HUES6 (cell line): ENCODE measurements around the gene SND1.

Source experiments
- H3K27ac ChIP-seq: 2 replicates; pipeline ENCODE4 v1.7.0; 2013; ENCODE audit warnings: low read depth, mild to moderate bottlenecking, low read length, inconsistent platforms
- H3K27me3 ChIP-seq: 2 replicates; pipeline ENCODE4 v1.6.1; 2013; ENCODE audit warnings: low read length; ENCODE audit not compliant: control insufficient read depth, insufficient read depth
- H3K36me3 ChIP-seq: 2 replicates; pipeline ENCODE4 v1.6.1; 2013; ENCODE audit warnings: low read length; ENCODE audit not compliant: control insufficient read depth, insufficient read depth
- H3K4me1 ChIP-seq: 2 replicates; pipeline ENCODE4 v1.6.1; 2013; ENCODE audit warnings: low read length; ENCODE audit not compliant: control insufficient read depth, insufficient read depth
- H3K4me3 ChIP-seq: 2 replicates; pipeline ENCODE4 v1.5.1; 2013; ENCODE audit warnings: low read depth, low read length
- H3K9ac ChIP-seq: one replicate; pipeline ENCODE4 v1.6.1; 2013; ENCODE audit warnings: mild to moderate bottlenecking, low read length
- H3K9me3 ChIP-seq: 2 replicates; pipeline ENCODE4 v1.6.1; 2013; ENCODE audit warnings: low read depth, low read length; ENCODE audit not compliant: control insufficient read depth, insufficient read depth

Gene SND1

DNA sequence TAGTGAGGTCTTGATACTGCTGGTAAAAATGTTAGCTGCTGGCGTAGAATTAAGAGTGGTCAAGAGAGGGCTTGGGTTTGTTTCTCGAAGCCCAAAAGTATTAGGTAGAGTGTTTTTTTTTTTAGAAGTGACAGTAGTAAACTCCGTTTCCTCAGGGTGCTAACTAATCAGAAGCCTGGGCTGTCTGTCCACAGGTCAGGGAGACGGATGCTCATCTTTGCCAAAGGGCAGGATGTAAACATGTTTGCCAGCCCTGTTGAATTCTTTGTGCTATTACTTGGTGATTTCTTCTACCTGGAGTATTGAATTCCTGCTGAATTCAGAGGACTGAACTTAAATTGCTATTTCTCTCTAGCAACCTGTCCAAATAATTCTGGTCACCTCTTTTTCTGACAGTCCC, 117.1 kb downstream of the SND1 start:
- H3K27me3 ChIP-seq = no peaks in the 10 kb centered on the region
- H3K36me3 ChIP-seq = peaks cover 9% of the 10 kb centered on the region; the same call in 1 of the 2 replicates
- peaks cover 24% of the 10 kb centered on the region for H3K4me1 ChIP-seq
- H3K4me3 ChIP-seq = no peak overlapping the region
- no peaks in the 10 kb centered on the region for H3K9me3 ChIP-seq
- H3K9ac ChIP-seq = no peak overlapping the region
- no peak overlapping the region for H3K27ac ChIP-seq

DNA sequence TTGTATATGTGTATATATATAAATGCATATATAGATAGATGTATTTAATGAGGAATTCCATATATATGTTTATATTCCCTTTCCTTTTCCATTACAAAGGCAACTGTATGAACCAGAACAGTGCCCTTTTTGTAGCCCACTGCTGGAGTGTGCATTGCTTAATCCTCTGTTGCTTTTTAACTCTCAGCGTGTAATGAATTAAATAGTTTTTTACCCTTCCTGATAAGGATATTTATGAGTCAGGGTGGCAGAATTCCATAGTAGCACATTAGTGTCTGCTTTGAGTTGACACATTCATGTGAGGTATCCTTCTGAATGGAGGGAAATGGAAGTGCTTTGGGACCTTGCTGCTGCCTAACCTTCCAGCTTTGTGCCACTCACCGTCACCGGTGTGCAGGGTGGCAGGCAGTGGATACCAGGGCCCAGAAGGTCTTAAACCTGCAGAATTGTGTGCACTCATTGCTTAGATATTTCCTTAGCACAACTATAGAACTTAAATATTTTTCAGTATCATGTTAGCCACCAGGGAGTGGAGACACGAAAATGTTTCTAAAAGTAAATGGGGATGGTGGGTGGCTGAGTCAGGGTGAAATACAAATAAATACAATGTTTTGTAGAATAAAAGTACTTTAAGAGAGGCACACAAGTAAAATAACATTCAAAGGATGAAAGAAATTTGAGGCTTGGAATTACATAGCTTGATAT, 117.9 kb downstream of the SND1 start:
- H3K27me3 ChIP-seq = no peaks in the 10 kb centered on the region
- H3K4me1 ChIP-seq = peaks cover 24% of the 10 kb centered on the region
- H3K9ac ChIP-seq = no peak overlapping the region
- H3K9me3 ChIP-seq = no peaks in the 10 kb centered on the region
- peaks cover 9% of the 10 kb centered on the region; the same call in 1 of the 2 replicates for H3K36me3 ChIP-seq
- H3K4me3 ChIP-seq = no peak overlapping the region
- no peak overlapping the region for H3K27ac ChIP-seq

DNA sequence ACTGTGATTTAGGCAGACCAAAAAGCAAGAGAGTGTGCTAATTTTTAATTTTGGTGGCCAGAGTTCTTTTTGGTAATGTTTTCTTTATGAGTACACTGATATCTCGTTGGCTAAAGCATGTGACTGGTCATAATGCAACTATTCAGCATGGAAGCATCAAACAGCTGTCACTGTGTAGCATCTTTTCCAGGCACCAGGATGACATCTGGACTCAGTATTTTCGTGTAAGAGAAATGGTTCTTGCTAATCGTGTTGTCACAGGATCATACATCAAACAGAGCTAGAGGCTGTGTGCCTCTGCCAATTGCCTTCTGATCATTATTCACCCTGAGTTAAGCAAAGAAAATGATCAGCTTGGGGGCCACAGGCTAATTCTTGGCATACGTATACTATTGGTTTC, 118.9 kb downstream of the SND1 start:
- Histone ChIP-seq H3K27me3 (no peaks in the 10 kb centered on the region), H3K9ac (no peak overlapping the region), H3K4me1 (peaks cover 24% of the 10 kb centered on the region), H3K36me3 (peaks cover 8% of the 10 kb centered on the region; the same call in 1 of the 2 replicates), H3K9me3 (no peaks in the 10 kb centered on the region), H3K4me3 (no peak overlapping the region), H3K27ac (no peak overlapping the region)

DNA sequence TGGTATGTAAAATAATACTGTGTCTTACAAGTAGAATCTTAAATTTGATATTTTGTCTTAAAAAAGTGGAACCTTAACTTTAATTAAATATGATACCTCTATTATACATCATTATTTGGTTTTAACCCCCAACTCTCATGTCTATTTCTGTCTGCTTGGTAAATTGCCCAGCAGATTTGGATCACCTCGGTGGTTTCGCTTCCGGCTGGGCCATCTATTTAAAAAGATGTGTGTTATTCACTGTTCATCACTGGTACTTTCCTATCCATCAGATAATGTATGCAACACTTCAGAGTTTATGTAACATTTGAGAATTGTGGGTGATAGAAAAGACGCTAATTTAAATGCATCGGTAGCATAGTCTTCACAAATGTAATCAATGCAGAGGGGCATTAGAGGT, 119.7 kb downstream of the SND1 start:
- Histone ChIP-seq H3K27me3 (no peaks in the 10 kb centered on the region), H3K4me3 (no peak overlapping the region), H3K36me3 (0 out of 2 replicates have a peak, but pooled peaks cover 4% of the 10 kb centered on the region), H3K9ac (no peak overlapping the region), H3K9me3 (no peaks in the 10 kb centered on the region), H3K27ac (no peak overlapping the region), H3K4me1 (peaks cover 24% of the 10 kb centered on the region)

DNA sequence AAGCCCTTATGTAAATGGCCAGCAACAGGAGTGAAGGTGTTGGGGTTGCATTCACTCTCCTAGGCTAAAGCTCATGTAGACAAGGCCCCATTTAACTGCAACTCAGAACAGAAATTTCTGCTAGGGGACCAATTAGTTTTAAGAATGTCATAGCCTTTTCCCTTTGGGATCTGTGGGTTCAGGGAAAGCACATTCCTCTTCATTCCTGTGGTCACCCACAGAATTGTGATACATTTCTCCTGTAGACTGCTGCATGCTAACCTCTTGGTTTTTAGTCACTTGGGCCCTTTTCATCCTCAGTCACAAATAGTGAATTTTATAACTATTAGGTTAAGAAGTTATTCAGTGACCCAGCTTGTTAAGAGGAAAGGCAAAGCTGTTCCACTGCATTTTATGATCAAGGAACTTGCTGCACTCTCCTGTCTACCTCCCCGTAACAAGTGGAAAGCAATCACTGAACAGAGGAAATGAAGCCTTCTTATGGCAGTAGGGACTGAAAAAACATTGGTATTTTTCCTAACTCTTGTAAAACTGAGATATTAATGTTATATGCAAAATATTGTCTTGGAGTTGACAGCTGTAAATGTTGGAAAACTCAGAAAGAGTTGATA, 124.9 kb downstream of the SND1 start:
- Histone ChIP-seq H3K4me3 (no peak overlapping the region), H3K27ac (no peak overlapping the region), H3K27me3 (no peaks in the 10 kb centered on the region), H3K9ac (no peak overlapping the region), H3K36me3 (0 out of 2 replicates have a peak, but pooled peaks cover 4% of the 10 kb centered on the region), H3K9me3 (no peaks in the 10 kb centered on the region), H3K4me1 (peaks cover 12% of the 10 kb centered on the region)

DNA sequence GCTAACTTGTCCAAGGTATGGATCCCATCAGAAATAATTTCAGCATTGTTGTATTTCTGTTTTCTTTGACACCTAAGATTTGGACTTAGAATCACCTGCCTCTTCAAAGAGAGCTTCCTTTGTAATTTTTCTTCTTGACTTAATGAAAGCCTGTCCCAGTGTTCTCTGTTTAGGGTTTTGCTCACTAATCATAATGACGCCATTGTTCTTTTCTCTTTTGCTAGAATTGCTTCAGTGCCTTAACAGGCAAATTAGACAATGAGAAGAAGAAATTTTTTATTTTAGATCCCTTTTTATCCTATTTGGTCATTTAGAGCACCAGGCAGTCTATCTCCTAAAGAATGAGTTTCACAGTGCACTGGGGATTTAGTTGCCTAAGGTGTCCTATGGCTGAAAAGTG, 128.5 kb downstream of the SND1 start:
- Histone ChIP-seq H3K4me1 (peaks cover 25% of the 10 kb centered on the region), H3K36me3 (peaks cover 5% of the 10 kb centered on the region; the same call in 1 of the 2 replicates), H3K9ac (no peak overlapping the region)

DNA sequence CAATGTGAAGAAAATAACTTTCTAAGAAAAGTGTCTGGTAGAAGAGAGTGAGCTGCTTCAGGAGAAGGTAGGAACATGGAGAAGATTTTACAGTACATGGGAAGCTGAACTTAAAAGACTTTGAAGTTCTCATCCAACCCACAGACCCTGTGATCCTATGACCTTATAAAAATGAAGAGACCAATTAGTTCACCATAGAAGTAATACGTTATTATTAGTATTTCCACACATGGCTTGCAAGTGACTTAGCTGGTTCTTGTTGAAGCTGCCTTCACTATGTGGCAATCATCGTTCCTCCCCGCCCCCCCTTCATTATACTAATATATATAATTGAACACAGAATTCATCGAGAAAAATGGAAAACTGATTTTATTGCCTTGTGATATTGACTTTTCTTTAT, 129.1 kb downstream of the SND1 start:
- Histone ChIP-seq H3K27ac (no peak overlapping the region), H3K4me1 (peaks cover 25% of the 10 kb centered on the region), H3K27me3 (no peaks in the 10 kb centered on the region)

More for the DNA sequence above, 128.5 kb downstream of the SND1 start:
- no peak overlapping the region for H3K4me3 ChIP-seq
- H3K27me3 ChIP-seq = no peaks in the 10 kb centered on the region
- H3K9me3 ChIP-seq = no peaks in the 10 kb centered on the region
- H3K27ac ChIP-seq = no peak overlapping the region

DNA sequence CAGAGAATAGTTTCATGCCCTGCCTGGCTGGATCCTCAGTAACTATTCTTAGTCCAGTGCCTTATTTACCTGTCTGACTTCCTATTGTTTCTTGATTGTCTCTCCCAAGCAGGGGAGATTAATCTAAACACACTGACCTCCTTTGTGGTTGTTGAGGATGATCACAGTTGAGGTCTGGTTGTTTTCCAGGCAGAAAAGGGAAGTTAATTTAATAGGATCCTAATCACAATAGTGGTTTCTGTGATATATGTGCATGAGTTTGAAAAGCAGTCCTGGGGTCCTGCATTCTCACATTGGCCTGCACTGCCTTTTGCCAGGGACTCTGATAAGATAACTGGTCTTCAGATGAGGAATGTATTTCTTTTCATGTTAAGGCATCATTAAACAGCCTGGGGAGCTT, 130.1 kb downstream of the SND1 start:
- Histone ChIP-seq H3K9me3 (no peaks in the 10 kb centered on the region), H3K27me3 (no peaks in the 10 kb centered on the region), H3K4me1 (peaks cover 25% of the 10 kb centered on the region), H3K9ac (no peak overlapping the region), H3K36me3 (peaks cover 5% of the 10 kb centered on the region; the same call in 1 of the 2 replicates), H3K4me3 (no peak overlapping the region), H3K27ac (no peak overlapping the region)

More for the DNA sequence above, 129.1 kb downstream of the SND1 start:
- peaks cover 5% of the 10 kb centered on the region; the same call in 1 of the 2 replicates for H3K36me3 ChIP-seq
- H3K4me3 ChIP-seq = no peak overlapping the region
- no peaks in the 10 kb centered on the region for H3K9me3 ChIP-seq
- no peak overlapping the region for H3K9ac ChIP-seq

DNA sequence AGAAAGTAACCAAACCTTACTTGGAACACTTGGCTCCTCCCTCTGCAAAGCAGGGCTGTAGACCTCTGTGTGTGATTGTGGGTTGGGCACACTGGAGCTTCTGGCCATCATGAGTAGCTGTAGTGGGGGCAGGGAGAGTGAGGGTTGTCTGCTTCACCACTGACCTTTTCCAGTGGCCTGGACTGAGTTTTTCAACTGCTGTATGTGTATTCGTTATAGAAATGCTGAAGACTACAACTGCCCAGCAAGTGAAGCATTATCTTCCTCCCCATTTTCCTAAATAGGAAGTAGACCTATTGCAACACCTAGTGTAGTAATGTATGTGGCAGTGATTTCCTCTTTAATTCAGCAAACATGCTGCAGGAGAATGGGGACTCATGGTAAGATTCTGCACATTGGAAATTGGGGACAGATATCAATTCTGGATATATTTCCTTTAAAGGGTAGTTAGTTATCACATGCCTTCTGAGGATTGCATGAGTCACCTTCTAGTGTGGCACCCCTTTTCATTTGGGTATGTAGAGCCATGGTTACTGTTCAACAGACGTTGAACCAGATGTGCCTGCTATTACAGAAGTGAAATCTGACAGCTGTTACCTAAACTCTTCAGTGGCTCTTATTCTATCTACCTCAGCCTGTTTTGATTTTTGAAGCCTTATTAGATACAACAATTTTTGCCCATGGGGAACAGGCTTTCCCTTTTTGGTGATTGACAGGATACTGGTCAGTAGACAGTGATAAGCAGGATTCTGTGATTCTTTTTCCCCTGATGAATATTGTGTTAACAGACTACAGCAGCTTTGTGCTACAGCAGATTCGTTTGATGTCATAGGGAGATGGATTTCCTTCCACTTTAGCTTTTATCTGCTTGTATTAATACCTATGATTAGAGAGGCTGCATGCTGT, 130.9 kb downstream of the SND1 start:
- Histone ChIP-seq H3K4me3 (no peak overlapping the region), H3K27me3 (no peaks in the 10 kb centered on the region), H3K36me3 (peaks cover 5% of the 10 kb centered on the region; the same call in 1 of the 2 replicates), H3K27ac (no peak overlapping the region), H3K9ac (no peak overlapping the region), H3K9me3 (no peaks in the 10 kb centered on the region), H3K4me1 (peaks cover 29% of the 10 kb centered on the region)

DNA sequence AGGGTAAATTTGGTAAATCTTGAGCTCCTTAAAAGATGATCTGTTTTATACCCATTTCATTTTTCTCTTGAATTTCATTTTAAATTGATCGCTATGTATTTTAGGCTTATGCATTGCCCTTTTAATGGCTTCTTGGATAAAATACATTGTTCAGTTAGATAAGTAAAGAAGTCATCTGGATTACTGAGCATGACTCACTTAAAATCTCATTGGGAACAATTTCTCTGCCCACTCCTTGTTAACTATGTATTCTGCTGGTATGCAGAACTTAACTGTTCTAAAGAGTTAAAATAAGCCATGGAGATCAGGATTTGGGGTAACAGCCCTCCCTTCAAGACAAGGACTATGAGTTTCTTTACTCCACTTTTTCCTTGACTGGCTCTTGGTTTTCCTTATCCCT, 134.2 kb downstream of the SND1 start:
- Histone ChIP-seq H3K4me1 (peaks cover 22% of the 10 kb centered on the region), H3K36me3 (peaks cover 5% of the 10 kb centered on the region; the same call in 1 of the 2 replicates), H3K27ac (no peak overlapping the region), H3K27me3 (no peaks in the 10 kb centered on the region), H3K9ac (no peak overlapping the region), H3K9me3 (no peaks in the 10 kb centered on the region), H3K4me3 (no peak overlapping the region)
